IPS-NIHi11 (cell line): ENCODE results near the gene GKAP1.
"Not testable (repeated sequence)": the region's sequence is repeated elsewhere in the genome, so short reads cannot be mapped to it uniquely, and the experiment has no call there.

Source experiments
- DNase-seq: peaks from one replicate; pipeline ENCODE4 v3.0.0; 2012; ENCODE audit warnings: mixed read lengths, low spot score

Gene GKAP1

GRCh38 chr9:83728591-83729368 is 88.8 kb downstream of the GKAP1 start:
- DNase-seq, result not testable (repeated sequence)

DNA sequence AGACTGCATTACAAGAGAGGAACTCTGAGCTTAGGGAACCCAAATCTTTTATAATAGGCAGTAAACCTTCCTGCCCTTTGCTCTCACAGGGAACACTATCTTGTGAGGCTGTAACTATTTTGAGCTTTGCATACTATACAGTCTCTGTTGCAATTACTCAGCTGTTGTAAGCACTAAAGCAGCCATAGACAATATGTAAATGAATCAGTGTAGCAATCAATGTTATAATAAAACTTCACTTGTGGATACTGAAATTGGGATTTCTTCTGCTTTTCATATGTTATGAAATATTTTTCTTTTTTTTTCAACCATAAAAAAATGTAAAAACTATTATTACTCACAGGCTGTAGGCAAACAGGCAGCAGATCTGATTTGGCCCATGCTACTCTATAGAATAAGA is 93.1 kb downstream of the GKAP1 start:
- DNase-seq, result no peak

GRCh38 chr9:83722726-83723495 is 94.7 kb downstream of the GKAP1 start:
- no peak for DNase-seq

DNA sequence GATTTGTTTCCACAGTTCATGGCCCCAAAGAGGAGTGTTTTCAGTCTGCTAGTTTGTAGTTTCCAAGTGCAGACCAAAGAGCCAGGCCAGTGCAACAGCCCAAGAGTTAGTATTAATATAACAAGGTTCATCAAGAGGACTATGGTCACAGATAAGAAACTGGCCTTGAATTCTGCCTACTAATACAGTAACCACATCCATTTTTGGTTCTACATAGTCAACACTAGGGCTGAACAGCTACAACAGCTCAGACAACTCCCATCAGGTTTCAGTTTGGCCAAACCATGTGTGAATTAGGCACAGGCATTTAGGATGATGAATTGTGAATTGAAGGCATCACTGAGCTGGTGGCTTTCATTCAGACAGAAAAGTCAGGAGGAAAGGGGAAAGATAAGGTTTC is 96.1 kb downstream of the GKAP1 start:
- no peak for DNase-seq

DNA sequence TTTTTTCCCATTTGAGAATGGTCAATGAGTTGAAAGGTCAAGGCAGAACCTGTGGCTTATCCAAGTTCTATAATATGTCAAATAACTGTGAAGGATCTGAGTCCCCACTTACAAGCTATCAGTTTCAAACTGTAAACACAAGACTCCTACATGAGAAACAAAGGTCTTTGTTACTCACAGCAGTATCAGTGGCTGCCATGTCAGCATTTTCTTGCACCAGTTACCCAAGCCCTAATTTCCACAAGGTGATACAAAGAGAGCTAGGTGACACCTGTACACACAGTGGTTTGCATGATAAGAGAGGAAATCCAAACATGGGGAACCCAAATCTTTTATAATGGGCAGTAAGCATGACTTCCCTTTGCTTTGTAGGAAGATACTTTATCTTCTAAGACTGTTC is 101.8 kb downstream of the GKAP1 start:
- no peak for DNase-seq

GRCh38 chr9:83715221-83715620 is 102.3 kb downstream of the GKAP1 start:
- no peak for DNase-seq

GRCh38 chr9:83714329-83714728 is 103.2 kb downstream of the GKAP1 start:
- DNase-seq, result no peak

- DNase-seq, result peak; percentile 66
Measured at GRCh38 chr9:83708515-83709158, 108.9 kb downstream of the GKAP1 start.

GRCh38 chr9:83707768-83708514 is 109.6 kb downstream of the GKAP1 start, which contains the start of gene UBQLN1:
Gene UBQLN1 (minus strand): TSS chr9:83707958. CDS start chr9:83707679, 279 bp downstream.
- DNase-seq, result peak; percentile 98

DNA sequence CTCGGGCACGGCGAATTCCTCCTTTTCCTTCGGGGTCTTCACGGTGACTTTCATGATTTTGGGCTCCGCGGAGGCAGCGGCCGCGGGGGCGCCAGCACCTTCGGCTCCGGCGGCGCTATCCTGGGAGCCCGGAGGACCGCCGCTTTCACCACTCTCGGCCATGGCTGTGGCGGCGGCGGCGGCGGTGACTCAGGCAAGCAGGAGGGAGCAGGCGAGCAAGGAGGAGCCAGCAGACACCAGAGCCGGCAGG is 110.1 kb downstream of the GKAP1 start:
- DNase-seq, result no peak

- peak; percentile 79 for DNase-seq
Measured at GRCh38 chr9:83706676-83707517, 110.7 kb downstream of the GKAP1 start.

- DNase-seq, result not testable (repeated sequence)
Measured at GRCh38 chr9:83705219-83705651, 112.3 kb downstream of the GKAP1 start.

GRCh38 chr9:83701769-83702168 is 115.8 kb downstream of the GKAP1 start:
- no peak for DNase-seq

DNA sequence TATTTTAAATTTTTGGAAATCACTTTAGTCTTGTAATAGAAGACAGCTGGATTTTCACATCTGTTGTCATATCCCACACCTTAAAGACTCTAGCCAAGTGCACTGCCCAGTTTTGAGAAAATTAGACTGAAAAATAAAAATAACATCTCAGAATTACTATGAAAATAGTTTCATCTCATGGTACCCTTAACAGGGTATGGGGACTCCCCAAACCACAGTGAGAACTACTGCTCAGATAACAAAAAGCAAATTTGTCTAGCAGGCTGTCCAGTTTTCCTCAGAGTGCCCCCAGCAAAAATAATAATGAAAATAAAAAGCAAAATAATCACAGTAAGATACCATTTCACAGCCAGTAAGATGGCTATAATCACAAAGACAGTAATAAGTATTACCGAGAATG is 116.3 kb downstream of the GKAP1 start:
- DNase-seq, result no peak

DNA sequence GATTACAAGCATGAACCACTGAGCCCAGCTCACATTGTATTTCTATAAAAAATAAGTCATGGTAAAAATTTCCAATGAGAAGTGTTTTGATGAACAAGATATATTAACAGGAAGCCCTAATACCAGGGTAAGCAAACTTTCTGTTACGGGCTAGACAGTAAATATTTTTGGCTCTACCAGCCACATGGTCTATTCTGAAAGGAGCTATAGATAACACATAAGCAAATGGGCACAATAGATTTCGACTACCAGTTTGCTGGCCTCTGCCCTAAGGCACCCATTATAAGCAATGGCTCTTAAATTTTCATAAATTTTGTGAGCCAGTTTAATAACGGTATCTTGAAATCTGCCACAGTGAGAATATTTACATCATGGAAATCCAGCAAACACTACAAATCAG is 118.0 kb downstream of the GKAP1 start:
- no peak for DNase-seq

DNA sequence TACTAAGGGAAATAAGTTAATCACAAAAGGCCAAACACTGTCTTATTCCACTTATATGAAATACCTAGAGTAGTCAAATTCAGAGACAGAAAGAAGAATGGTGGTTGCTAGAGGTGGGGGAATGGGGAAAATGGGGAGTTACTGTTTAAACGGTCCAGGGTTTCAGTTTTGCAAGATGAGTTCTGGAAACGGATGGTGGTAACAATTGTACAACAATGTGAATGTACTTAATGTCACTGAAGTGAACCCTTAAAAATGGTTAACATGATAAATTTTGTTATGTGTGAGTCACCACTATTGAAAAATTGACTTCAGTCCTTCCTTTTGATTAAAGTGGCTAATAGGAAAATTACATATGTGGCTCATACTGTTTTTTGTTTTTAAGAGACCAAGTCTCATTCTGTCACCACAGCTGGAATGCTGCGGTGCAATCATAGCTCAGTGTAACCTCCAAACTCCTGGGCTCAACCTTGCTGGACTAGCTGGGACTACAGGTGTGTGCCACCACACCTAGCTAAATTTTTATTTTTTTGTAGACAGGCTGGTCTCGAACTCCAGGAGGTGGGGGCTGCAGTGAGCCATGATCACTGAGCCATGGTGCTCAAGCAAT is 118.5 kb downstream of the GKAP1 start:
- DNase-seq, result no peak

DNA sequence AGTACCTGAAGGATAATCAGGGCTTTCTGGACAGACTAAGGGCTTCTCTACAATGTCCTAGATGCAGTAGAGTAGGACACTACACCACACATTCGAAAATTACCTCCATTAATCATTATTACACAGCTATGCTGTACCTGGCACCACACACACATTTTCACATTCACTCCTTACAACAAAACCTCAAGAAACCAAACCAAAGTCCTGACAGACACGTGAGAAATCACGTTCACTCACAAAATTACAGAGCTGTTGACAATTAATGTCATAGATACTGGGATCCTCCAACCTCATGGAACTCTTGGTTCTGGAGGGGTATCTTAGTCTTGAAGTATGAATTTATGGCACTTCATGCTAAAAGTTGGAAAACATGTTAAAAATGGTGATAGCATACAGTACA is 126.1 kb downstream of the GKAP1 start:
- DNase-seq, result no peak
